Aorta (tissue), 5 donors: ENCODE measurements around the gene PROKR2. TPM values are rescaled to one million over a fixed set of nuclear protein-coding genes. Genes with fewer than 3 reads are reported as not detected.

Experiments
- ATAC-seq: fragments of 200-7000 bp; cut with Tn5 transposase; one replicate; pipeline ENCODE4 v1.9.1; 2022; ENCODE audit warnings: moderate library complexity; ENCODE audit not compliant: low FRiP score
- DNase-seq, 2 donors: peaks; one replicate each; pipeline ENCODE4 v3.0.0-alpha.2; 2020
- H3K27ac ChIP-seq, 2 donors: one replicate each; pipeline ENCODE4 v1.5.1; 2013; ENCODE audit warnings: low read length in 2 of 2, mild to moderate bottlenecking in 2 of 2, moderate library complexity in 2 of 2, control low read depth in 1 of 2, inconsistent platforms in 1 of 2, low read depth in 1 of 2
- H3K27me3 ChIP-seq, 2 donors: one replicate each; pipeline ENCODE4 v1.6.1; 2013; ENCODE audit warnings: control low read depth in 1 of 2, low read length in 1 of 2, mild to moderate bottlenecking in 1 of 2, moderate library complexity in 1 of 2; ENCODE audit not compliant: insufficient read depth in 2 of 2, control insufficient read depth in 1 of 2
- H3K36me3 ChIP-seq, 2 donors: one replicate each; pipeline ENCODE4 v1.6.1; 2013; ENCODE audit warnings: control low read depth in 1 of 2, low read length in 1 of 2, mild to moderate bottlenecking in 1 of 2; ENCODE audit not compliant: insufficient read depth in 2 of 2, control insufficient read depth in 1 of 2
- H3K4me1 ChIP-seq, 2 donors: one replicate each; pipeline ENCODE4 v1.6.1; 2013; ENCODE audit warnings: low read length in 2 of 2, control low read depth in 1 of 2, mild to moderate bottlenecking in 1 of 2, moderate library complexity in 1 of 2; ENCODE audit not compliant: insufficient read depth in 2 of 2, control insufficient read depth in 1 of 2
- H3K4me3 ChIP-seq, 2 donors: one replicate each; pipeline ENCODE4 v1.5.1; 2013; ENCODE audit warnings: low read length in 2 of 2, control low read depth in 1 of 2, mild to moderate bottlenecking in 1 of 2
- H3K9me3 ChIP-seq: one replicate; pipeline ENCODE4 v1.6.1; 2013; ENCODE audit warnings: mild to moderate bottlenecking, low read length; ENCODE audit not compliant: control insufficient read depth
- WGBS, 2 donors: extraction: QIAGEN DNeasy Blood & Tissue Kit; methylation state at CpG; one replicate each; pipeline ENCODE4 v1.1.7; 2013; 5-methylcytosine and 5-hydroxymethylcytosine counted together
- intact Hi-C, 2 donors: fragments of 100-400 bp; cut with DNase I; formaldehyde crosslinking; loops; one replicate each; pipeline versions ENCODE4 v1.14.2 to v1.15.0; 2022
- polyA plus RNA-seq, 2 donors: library from polyadenylated mRNA; stranded (reverse); fragments of 200-250 nt; gene quantifications; one replicate each; pipeline ENCODE4 v1.2.3, GENCODE V29; 2013
- total RNA-seq, 2 donors: library from RNA; stranded (reverse); fragmentation: NEBNext Ultra II Directional; extraction: Animal tissue kit (Norgen Biotek cat#: 25700); gene quantifications; one replicate each; pipeline ENCODE4 v1.2.1, GENCODE V29; 2021
- donor health status: healthy with polysubstance abuse.
- donor health status: Bipolar disorder and iron deficiency.
- donor health status: DM: no; HTN: no; CAD: no.
- donor health status: DM: no; HTN: no; CAD: no.
- donor health status: DM: yes; HTN: yes; CAD: no.

Gene PROKR2
- total and polyA plus RNA-seq, 4 donors, result not detected

DNA sequence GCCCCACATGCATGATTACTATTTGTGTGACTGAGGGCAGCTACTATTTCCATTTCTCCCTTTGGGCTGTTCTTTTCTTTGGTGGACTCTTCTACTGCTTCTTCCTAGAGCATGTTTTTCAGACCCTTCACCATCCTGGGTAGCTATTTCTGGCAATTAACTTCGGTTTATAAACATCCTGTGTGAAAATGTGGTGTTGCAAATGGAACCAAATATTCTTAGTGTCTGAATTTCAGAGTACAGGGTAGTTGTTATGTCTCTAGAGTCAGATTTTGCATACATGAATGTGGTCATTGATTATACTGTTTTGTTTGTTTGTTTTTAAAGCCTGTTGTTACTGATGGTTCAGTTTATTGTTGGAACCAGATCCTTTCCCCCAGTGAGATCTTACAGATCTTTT lies 49.7 kb downstream of the PROKR2 start:
- Histone ChIP-seq H3K36me3 (no peaks in the 10 kb centered on the region), H3K4me1 (no peaks in the 10 kb centered on the region), H3K27me3 (no peaks in the 10 kb centered on the region), H3K4me3 (no peak overlapping the region), H3K9me3 (no peaks in the 10 kb centered on the region), H3K27ac (no peak overlapping the region)
- intact Hi-C loops, result no loop called here
- no peak for DNase-seq
- ATAC-seq, result no peak
- WGBS, 2 donors, result 39 to 46% methylated on average over 1 of the region's 1 CpG

Other genes with a start within 250 kb of the PROKR2 start
- gene TMEM230, start 203.9 kb downstream of the PROKR2 start, total RNA-seq, result 10 to 100 TPM; 73.0 to 95.0 TPM
- gene TMEM230, start 203.9 kb downstream of the PROKR2 start, polyA plus RNA-seq, result 100 to 1,000 TPM; 140 to 158 TPM
- 10 to 100 TPM; 20.1 to 21.9 TPM for gene PCNA, start 197.0 kb downstream of the PROKR2 start, total RNA-seq
- 10 to 100 TPM; 34.7 to 37.4 TPM for gene PCNA, start 197.0 kb downstream of the PROKR2 start, polyA plus RNA-seq
- gene CDS2, start 189.9 kb downstream of the PROKR2 start, total RNA-seq, result 100 to 1,000 TPM in 1 of 2 donors, 10 to 100 TPM in 1; 78.7 to 135 TPM
- 10 to 100 TPM; 13.9 to 21.3 TPM for gene CDS2, start 189.9 kb downstream of the PROKR2 start, polyA plus RNA-seq